ENCODE results near the gene JSRP1.
A peak's percentile ranks its signal among the peaks of the same experiment; 100 is the strongest.

GRCh38 chr19:2207991-2208860 is 48.0 kb downstream of the JSRP1 start:
- TF ChIP-seq CTCF (IDR thresholded peaks at IDR 0.05) (peak in 1 of 4 donors; percentile 9), POLR2A (IDR thresholded peaks at IDR 0.05) (no peak)
